SU-DHL-6 (cell line): ENCODE results near the gene NUP155.

Experiments used
- H2AFZ ChIP-seq: fragments of 200-600 bp; sonication (generic); 2 replicates; pipeline ENCODE4 v1.6.1; 2014; ENCODE audit warnings: low read depth, mild to moderate bottlenecking, moderate library complexity, mixed read lengths, antibody characterized with exemption, low read length; ENCODE audit not compliant: severe bottlenecking
- H3F3A ChIP-seq: fragments of 200-600 bp; shearing (Covaris generic); 2 replicates; pipeline ENCODE4 v1.6.0; 2016; ENCODE audit warnings: antibody characterized with exemption, mild to moderate bottlenecking; ENCODE audit not compliant: insufficient read depth
- H3K27ac ChIP-seq: fragments of 200-600 bp; sonication (generic); 2 replicates; pipeline ENCODE4 v1.5.1; 2016; ENCODE audit warnings: low read depth, mild to moderate bottlenecking, low read length, moderate library complexity, mixed read lengths
- H3K27me3 ChIP-seq: fragments of 200-600 bp; sonication (generic), shearing (Covaris generic); 2 replicates; pipeline ENCODE4 v1.6.0; 2014; ENCODE audit warnings: mild to moderate bottlenecking, low read length
- H3K36me3 ChIP-seq: fragments of 200-600 bp; sonication (generic); 2 replicates; pipeline ENCODE4 v1.6.1; 2014; ENCODE audit warnings: mild to moderate bottlenecking, low read length, mixed read lengths
- H3K4me2 ChIP-seq: fragments of 300-600, 200-600 bp; shearing (Covaris generic), sonication (generic); 2 replicates; pipeline ENCODE4 v1.6.0; 2014; ENCODE audit warnings: low read length, low read depth, mild to moderate bottlenecking; ENCODE audit not compliant: poor library complexity, severe bottlenecking
- H3K4me3 ChIP-seq: fragments of 200-600 bp; sonication (generic); 2 replicates; pipeline ENCODE4 v1.5.1; 2014; ENCODE audit warnings: antibody characterized with exemption, low read length, mild to moderate bottlenecking, mixed read lengths; ENCODE audit not compliant: insufficient read depth, poor library complexity, severe bottlenecking
- H3K79me2 ChIP-seq: fragments of 200-600 bp; sonication (generic); 2 replicates; pipeline ENCODE4 v1.6.1; 2014; ENCODE audit warnings: mild to moderate bottlenecking, low read length, moderate library complexity; ENCODE audit not compliant: insufficient read depth
- H3K9ac ChIP-seq: fragments of 200-600 bp; sonication (generic); 2 replicates; pipeline ENCODE4 v1.7.0; 2014; ENCODE audit warnings: mild to moderate bottlenecking, low read length
- H3K9me2 ChIP-seq: fragments of 200-600 bp; sonication (generic); replicated peaks from 2 replicates; pipeline ENCODE4 v1.6.1; 2014; ENCODE audit warnings: low read length; ENCODE audit not compliant: insufficient read depth
- H3K9me3 ChIP-seq: fragments of 200-600 bp; sonication (generic); 2 replicates; pipeline ENCODE4 v1.6.1; 2014; ENCODE audit warnings: low read length, mixed read lengths; ENCODE audit not compliant: insufficient read depth
- H4K20me1 ChIP-seq: fragments of 200-600 bp; sonication (generic); 2 replicates; pipeline ENCODE4 v1.6.1; 2014; ENCODE audit warnings: low read depth, mild to moderate bottlenecking, antibody characterized with exemption, low read length, moderate library complexity, mixed read lengths
- CTCF ChIP-seq: fragments of 200-600 bp; sonication (generic); IDR thresholded peaks from one replicate; pipeline ENCODE4 v1.5.1; 2017; ENCODE audit warnings: antibody characterized with exemption, mild to moderate bottlenecking, low read length, moderate library complexity; ENCODE audit not compliant: insufficient read depth, poor library complexity, severe bottlenecking
- EZH2phosphoT487 ChIP-seq: fragments of 200-600 bp; sonication (generic), shearing (Covaris generic); conservative IDR thresholded peaks from 2 replicates; pipeline ENCODE4 v1.6.1; 2018; ENCODE audit warnings: mild to moderate bottlenecking, antibody characterized with exemption, low read length, moderate library complexity, mixed read lengths

Gene NUP155

DNA sequence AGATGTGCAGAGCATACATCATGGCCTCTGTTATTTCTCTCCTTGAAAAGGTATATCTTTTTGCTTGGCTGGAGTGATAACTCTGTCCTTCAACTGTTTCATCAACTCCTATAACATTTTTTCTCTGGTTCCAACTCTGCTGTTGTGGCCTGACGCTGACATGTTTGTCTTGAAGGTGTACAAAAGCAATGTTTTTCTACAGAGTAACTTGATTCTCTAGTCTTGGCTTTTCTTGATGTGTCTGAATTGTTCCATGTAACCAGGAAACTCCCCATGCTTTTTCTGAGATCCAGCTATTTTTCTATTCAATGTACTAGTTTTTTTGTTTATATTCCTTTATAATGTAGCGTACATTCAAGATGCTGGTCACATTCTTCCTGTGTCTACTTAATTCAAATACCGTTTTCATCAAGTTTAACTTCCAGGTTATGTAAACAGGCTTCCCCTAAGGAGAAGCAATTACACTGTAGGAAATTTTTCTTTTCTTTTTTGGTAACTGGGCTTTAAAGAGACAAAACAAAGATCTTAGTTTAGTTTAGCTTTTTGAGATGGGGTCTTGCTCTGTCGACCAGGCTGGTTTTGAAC is 115.0 kb downstream of the NUP155 start:
- H3K4me2 ChIP-seq = no peak overlapping the region
- no peaks in the 10 kb centered on the region for H3K27me3 ChIP-seq
- no peaks in the 10 kb centered on the region for H3K9me2 ChIP-seq
- no peak overlapping the region for H3K4me3 ChIP-seq
- no peak for TF ChIP-seq EZH2phosphoT487
- TF ChIP-seq CTCF = no peak
- H4K20me1 ChIP-seq = no peaks in the 10 kb centered on the region
- H3K36me3 ChIP-seq = no peaks in the 10 kb centered on the region
- H2AFZ ChIP-seq = no peak overlapping the region
- H3K79me2 ChIP-seq = no peaks in the 10 kb centered on the region
- no peaks in the 10 kb centered on the region for H3F3A ChIP-seq
- H3K9me3 ChIP-seq = no peaks in the 10 kb centered on the region
- no peak overlapping the region for H3K9ac ChIP-seq
- no peak overlapping the region for H3K27ac ChIP-seq

GRCh38 chr5:37254581-37254980 is 116.3 kb downstream of the NUP155 start:
- Histone ChIP-seq H3K9me3 (no peaks in the 10 kb centered on the region), H3K27ac (no peak overlapping the region), H3F3A (no peaks in the 10 kb centered on the region), H3K4me2 (no peak overlapping the region), H3K4me3 (no peak overlapping the region), H3K36me3 (no peaks in the 10 kb centered on the region), H3K9ac (no peak overlapping the region), H4K20me1 (no peaks in the 10 kb centered on the region), H3K79me2 (no peaks in the 10 kb centered on the region), H2AFZ (no peak overlapping the region), H3K27me3 (no peaks in the 10 kb centered on the region), H3K9me2 (no peaks in the 10 kb centered on the region)
- TF ChIP-seq CTCF = no peak
- TF ChIP-seq EZH2phosphoT487 = no peak

DNA sequence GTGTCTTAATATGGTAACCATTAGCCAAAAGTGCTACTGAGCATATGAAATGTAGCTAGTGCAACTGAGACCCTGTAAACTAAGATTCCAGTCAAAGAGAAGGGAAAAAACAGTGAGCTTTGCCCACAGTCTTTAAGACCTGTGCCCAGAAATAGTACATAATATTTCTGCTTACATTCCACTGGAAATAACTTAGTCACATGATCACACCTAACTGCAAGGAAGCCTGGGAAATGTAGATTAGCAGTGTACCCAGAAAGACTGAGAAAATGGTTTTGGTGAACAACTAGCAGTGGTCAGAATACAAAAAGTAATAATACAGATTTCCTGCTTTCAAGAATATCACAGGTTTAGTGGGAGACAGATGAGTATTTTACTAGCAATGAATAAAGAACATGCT is 119.2 kb downstream of the NUP155 start:
- no peaks in the 10 kb centered on the region for H3K36me3 ChIP-seq
- H2AFZ ChIP-seq = no peak overlapping the region
- TF ChIP-seq CTCF = no peak
- TF ChIP-seq EZH2phosphoT487 = no peak
- H3K79me2 ChIP-seq = no peaks in the 10 kb centered on the region
- no peaks in the 10 kb centered on the region for H3K27me3 ChIP-seq
- no peak overlapping the region for H3K27ac ChIP-seq
- H3K9me2 ChIP-seq = no peaks in the 10 kb centered on the region
- no peaks in the 10 kb centered on the region for H3F3A ChIP-seq
- H3K4me3 ChIP-seq = no peak overlapping the region
- H3K9me3 ChIP-seq = no peaks in the 10 kb centered on the region
- no peak overlapping the region for H3K9ac ChIP-seq
- no peak overlapping the region for H3K4me2 ChIP-seq
- no peaks in the 10 kb centered on the region for H4K20me1 ChIP-seq
